Measurements from ENCODE around the gene AGRP. TPM values are rescaled to one million over a fixed set of nuclear protein-coding genes. Genes with fewer than 3 reads are reported as not detected.

AGRP gene
- total RNA-seq, 1 experiment from 2014 or later: not detected

- in situ Hi-C loops (cut with HindIII; ENCODE audit: low pct_unique_long_range_greater_than_20kb, low sequenced_read_pairs): no loop called here
- no peak for DNase-seq (ENCODE audit: low read depth)
Observed at GRCh38 chr16:67438098-67438791, 45.1 kb downstream of the AGRP start.

GRCh38 chr16:67437513-67437912, 45.8 kb downstream of the AGRP start:
- in situ Hi-C loops (cut with HindIII; ENCODE audit: low pct_unique_long_range_greater_than_20kb, low sequenced_read_pairs): no loop called here
- no peak for DNase-seq (ENCODE audit: low read depth)

GRCh38 chr16:67436640-67437193, 46.6 kb downstream of the AGRP start:
- in situ Hi-C loops (cut with HindIII; ENCODE audit: low pct_unique_long_range_greater_than_20kb, low sequenced_read_pairs): no loop called here
- DNase-seq (ENCODE audit: low read depth): no peak

GRCh38 chr16:67435758-67436164, 47.6 kb downstream of the AGRP start:
- in situ Hi-C loops (cut with HindIII; ENCODE audit: low pct_unique_long_range_greater_than_20kb, low sequenced_read_pairs): no loop called here
- no peak for DNase-seq (ENCODE audit: low read depth)

GRCh38 chr16:67433131-67433719, 50.1 kb downstream of the AGRP start:
- DNase-seq (ENCODE audit: low read depth): no peak
- in situ Hi-C loops (cut with HindIII; ENCODE audit: low pct_unique_long_range_greater_than_20kb, low sequenced_read_pairs): no loop called here

Other genes with a start within 250 kb of the AGRP start
- 4.1 and 6.2 TPM in 2 replicates for gene FHOD1, start 236.1 kb downstream of the AGRP start, total RNA-seq (2014; rRNA removed; shearing (Covaris generic); ENCODE audit: low replicate concordance)
- gene SLC9A5, start 234.6 kb downstream of the AGRP start, total RNA-seq (2014; rRNA removed; shearing (Covaris generic); ENCODE audit: low replicate concordance): not detected in 2 replicates
- gene PLEKHG4, start 204.0 kb downstream of the AGRP start, total RNA-seq (2014; rRNA removed; shearing (Covaris generic); ENCODE audit: low replicate concordance): 20.5 and 21.2 TPM in 2 replicates
- 0.49 and 5.7 TPM in 2 replicates for gene KCTD19, start 156.8 kb downstream of the AGRP start, total RNA-seq (2014; rRNA removed; shearing (Covaris generic); ENCODE audit: low replicate concordance)
- 0.37 TPM in 1 of 2 replicates, not detected in the other for gene LRRC36, start 156.7 kb downstream of the AGRP start, total RNA-seq (2014; rRNA removed; shearing (Covaris generic); ENCODE audit: low replicate concordance)
- gene TPPP3, start 90.0 kb downstream of the AGRP start, total RNA-seq (2014; rRNA removed; shearing (Covaris generic); ENCODE audit: low replicate concordance): 4.6 and 22.3 TPM in 2 replicates
- gene ZDHHC1, start 67.1 kb downstream of the AGRP start, total RNA-seq (2014; rRNA removed; shearing (Covaris generic); ENCODE audit: low replicate concordance): 6.3 and 13.5 TPM in 2 replicates
- gene HSD11B2, start 52.4 kb downstream of the AGRP start, total RNA-seq (2014; rRNA removed; shearing (Covaris generic); ENCODE audit: low replicate concordance): not detected in 2 replicates
- 39.7 and 71.5 TPM in 2 replicates for gene ATP6V0D1, start 2.4 kb downstream of the AGRP start, total RNA-seq (2014; rRNA removed; shearing (Covaris generic); ENCODE audit: low replicate concordance)
- 3.4 and 11.0 TPM in 2 replicates for gene RIPOR1, start 45.3 kb upstream of the AGRP start, total RNA-seq (2014; rRNA removed; shearing (Covaris generic); ENCODE audit: low replicate concordance)
- 32.1 and 34.5 TPM in 2 replicates for gene CTCF, start 79.0 kb upstream of the AGRP start, total RNA-seq (2014; rRNA removed; shearing (Covaris generic); ENCODE audit: low replicate concordance)
- 1.1 TPM in 1 of 2 replicates, not detected in the other for gene CARMIL2, start 161.6 kb upstream of the AGRP start, total RNA-seq (2014; rRNA removed; shearing (Covaris generic); ENCODE audit: low replicate concordance)
- gene ACD, start 176.7 kb upstream of the AGRP start, total RNA-seq (2014; rRNA removed; shearing (Covaris generic); ENCODE audit: low replicate concordance): 20.7 and 33.9 TPM in 2 replicates
- 5.3 and 7.2 TPM in 2 replicates for gene PARD6A, start 177.4 kb upstream of the AGRP start, total RNA-seq (2014; rRNA removed; shearing (Covaris generic); ENCODE audit: low replicate concordance)
- gene ENKD1, start 183.2 kb upstream of the AGRP start, total RNA-seq (2014; rRNA removed; shearing (Covaris generic); ENCODE audit: low replicate concordance): 0.47 TPM in 1 of 2 replicates, not detected in the other
- not detected in 2 replicates for gene C16orf86, start 183.3 kb upstream of the AGRP start, total RNA-seq (2014; rRNA removed; shearing (Covaris generic); ENCODE audit: low replicate concordance)
- 13.5 and 15.7 TPM in 2 replicates for gene GFOD2, start 235.8 kb upstream of the AGRP start, total RNA-seq (2014; rRNA removed; shearing (Covaris generic); ENCODE audit: low replicate concordance)

Data from Caki2 (cell line).